Ovary (tissue), 3 donors: Measurements from ENCODE around the gene FOXC2.

Source experiments
- POLR2A ChIP-seq: fragments of 450-650 bp; IDR thresholded peaks from one replicate; pipeline ENCODE4 v1.6.1; 2017; ENCODE audit warnings: antibody characterized with exemption, mild to moderate bottlenecking, moderate library complexity
- TF ChIP-seq, protein P1 (sequence below), 3 donors: fragments of 450-650 bp in 2 of 3; fragments of 200-600 bp in 1 of 3; IDR thresholded peaks; one replicate each; pipeline versions ENCODE4 v1.5.1 to v1.8.0; 2016 to 2022; ENCODE audit warnings: antibody characterized with exemption in 3 of 3, mild to moderate bottlenecking in 1 of 3
- donor health status: DM: no; HTN: no; CAD: no.

DNA sequence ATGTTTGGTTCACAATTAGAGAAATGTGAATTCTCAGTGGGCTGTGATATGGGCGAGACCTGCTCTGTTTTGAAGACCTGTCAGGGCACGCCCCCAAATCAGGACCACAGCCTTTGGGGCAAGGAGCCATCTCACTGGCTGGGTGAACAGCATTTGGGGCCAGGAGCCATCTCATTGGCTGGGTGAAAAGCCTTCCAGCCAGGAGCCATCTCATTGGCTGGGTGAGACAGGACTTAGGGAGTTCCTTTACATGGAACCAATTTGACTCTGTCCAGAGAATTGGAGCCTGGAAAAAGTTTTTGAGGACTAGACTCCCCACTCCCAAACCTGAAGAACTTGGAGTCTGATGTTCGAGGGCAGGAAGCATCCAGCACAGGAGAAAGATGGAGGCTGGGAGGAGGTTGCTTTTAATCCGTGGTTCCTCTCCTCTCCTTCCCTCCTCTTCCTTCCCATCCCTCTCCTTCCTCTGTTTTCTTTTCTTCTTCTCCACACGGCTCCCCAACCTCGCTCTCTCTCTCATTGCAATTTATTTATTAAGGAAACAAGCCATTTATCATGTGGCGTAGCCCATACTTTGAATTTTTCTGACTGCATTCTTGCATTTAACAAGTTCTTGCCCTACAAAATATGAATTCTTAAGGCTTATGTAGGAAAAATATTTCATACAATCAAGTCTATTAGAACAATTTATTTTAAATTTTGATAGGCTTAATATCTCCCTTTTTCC, 31.4 kb downstream of the FOXC2 start:
- TF ChIP-seq, protein P1, sequence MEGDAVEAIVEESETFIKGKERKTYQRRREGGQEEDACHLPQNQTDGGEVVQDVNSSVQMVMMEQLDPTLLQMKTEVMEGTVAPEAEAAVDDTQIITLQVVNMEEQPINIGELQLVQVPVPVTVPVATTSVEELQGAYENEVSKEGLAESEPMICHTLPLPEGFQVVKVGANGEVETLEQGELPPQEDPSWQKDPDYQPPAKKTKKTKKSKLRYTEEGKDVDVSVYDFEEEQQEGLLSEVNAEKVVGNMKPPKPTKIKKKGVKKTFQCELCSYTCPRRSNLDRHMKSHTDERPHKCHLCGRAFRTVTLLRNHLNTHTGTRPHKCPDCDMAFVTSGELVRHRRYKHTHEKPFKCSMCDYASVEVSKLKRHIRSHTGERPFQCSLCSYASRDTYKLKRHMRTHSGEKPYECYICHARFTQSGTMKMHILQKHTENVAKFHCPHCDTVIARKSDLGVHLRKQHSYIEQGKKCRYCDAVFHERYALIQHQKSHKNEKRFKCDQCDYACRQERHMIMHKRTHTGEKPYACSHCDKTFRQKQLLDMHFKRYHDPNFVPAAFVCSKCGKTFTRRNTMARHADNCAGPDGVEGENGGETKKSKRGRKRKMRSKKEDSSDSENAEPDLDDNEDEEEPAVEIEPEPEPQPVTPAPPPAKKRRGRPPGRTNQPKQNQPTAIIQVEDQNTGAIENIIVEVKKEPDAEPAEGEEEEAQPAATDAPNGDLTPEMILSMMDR (IDR thresholded peaks at IDR 0.05), result no peak
- TF ChIP-seq POLR2A, result no peak
